WTC11 (cell line): ENCODE data around the gene SLC12A6.

Experiments used
- TEAD1 ChIP-seq: sonication (generic); formaldehyde crosslinking; IDR thresholded peaks from 2 replicates; pipeline ENCODE4 v1.8.0; 2022; ENCODE audit warnings: mild to moderate bottlenecking, missing genetic modification reagents
- TF ChIP-seq, protein P1 (sequence below): sonication (generic); formaldehyde crosslinking; IDR thresholded peaks from 2 replicates; pipeline ENCODE4 v1.8.0; 2023; ENCODE audit warnings: missing genetic modification reagents

DNA sequence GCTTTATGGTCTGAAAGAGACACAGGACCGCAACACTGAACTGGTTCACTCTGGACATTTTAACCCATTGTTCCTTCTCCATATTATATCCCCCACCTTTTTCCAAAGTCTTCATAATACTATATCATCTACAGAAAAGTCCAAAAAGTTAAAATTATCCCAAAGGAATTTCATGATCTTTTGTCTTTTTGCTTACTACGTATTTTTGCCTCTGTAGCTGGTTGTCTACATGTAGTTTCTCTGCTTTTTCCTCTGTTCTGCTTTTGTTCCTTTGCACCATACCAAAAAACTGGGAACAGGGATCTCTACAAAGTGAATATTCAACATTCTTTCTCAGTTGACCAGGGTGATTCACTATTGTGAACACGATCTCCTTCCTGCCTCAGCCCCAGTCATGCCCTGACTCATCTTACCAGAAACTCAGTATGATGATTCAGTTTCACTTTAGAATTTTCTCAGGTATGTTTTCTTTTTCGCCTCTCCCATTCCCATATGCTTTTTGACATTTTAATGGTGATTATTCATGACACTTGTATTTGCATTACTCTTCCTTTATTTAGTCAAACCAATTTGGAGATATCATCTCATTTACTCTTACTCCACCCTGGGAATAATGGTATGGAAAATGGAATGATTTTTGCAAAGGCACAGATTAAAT lies 98.3 kb downstream of the SLC12A6 start:
- TF ChIP-seq, protein P1, sequence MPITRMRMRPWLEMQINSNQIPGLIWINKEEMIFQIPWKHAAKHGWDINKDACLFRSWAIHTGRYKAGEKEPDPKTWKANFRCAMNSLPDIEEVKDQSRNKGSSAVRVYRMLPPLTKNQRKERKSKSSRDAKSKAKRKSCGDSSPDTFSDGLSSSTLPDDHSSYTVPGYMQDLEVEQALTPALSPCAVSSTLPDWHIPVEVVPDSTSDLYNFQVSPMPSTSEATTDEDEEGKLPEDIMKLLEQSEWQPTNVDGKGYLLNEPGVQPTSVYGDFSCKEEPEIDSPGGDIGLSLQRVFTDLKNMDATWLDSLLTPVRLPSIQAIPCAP (CRISPR knock-in tag) = no peak
- TF ChIP-seq TEAD1 (CRISPR knock-in tag) = no peak
